IPS DF 4.7 (cell line): Measurements from ENCODE around the gene CELA2B.
"Not testable (repeated sequence)": the region's sequence is repeated elsewhere in the genome, so short reads cannot be mapped to it uniquely, and the experiment has no call there.

Experiments
- DNase-seq: peaks from one replicate; pipeline ENCODE4 v3.0.0-alpha.2; 2013; ENCODE audit warnings: low spot score; ENCODE audit errors: extremely low read depth

The CELA2B gene

GRCh38 chr1:15468145-15468544 is 7.8 kb upstream of the CELA2B start:
- no peak for DNase-seq

DNA sequence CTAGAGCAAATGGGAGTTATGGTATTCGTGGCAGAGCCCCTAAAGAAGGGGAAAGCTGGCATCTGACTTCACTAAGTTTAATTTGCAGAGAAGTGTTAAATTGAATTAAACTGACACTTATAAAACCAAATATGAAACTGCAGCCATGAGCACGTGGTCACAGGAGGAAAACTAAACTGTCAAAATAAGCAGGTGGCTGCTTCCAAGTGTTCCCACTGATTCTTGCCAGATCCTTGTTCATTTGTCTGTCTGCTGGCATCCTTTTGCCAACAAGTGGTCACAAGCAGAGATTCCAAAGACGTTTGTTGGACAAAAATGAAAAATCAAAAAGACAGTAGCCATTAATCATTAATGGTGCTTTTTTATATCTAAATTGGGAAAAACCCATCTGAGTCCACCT is 6.5 kb upstream of the CELA2B start:
- no peak for DNase-seq

- DNase-seq = not testable (repeated sequence)
Measured at GRCh38 chr1:15469821-15470448, 6.0 kb upstream of the CELA2B start.

DNA sequence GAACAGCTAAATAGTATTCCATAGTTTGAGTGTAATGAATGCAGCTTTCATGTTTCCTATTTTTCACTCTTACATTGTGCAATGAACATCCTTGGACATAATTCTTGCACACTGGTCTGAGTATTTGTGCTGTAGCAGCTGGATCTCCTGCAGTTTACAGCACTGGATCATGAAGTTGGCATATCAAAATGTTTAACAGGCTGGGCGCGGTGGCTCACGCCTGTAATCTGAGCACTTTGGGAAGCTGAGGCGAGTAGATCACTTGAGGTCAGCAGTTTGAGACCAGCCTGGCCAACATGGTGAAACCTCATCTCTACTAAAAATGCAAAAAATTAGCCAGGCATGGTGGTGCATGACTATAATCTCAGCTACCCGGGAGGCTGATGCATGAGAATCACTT is 4.8 kb upstream of the CELA2B start:
- DNase-seq = not testable (repeated sequence)

GRCh38 chr1:15471723-15472122 is 4.2 kb upstream of the CELA2B start:
- not testable (repeated sequence) for DNase-seq

GRCh38 chr1:15472587-15472986 is 3.3 kb upstream of the CELA2B start:
- DNase-seq = no peak

GRCh38 chr1:15476927-15477326 is 1.0 kb downstream of the CELA2B start:
- DNase-seq = no peak

DNA sequence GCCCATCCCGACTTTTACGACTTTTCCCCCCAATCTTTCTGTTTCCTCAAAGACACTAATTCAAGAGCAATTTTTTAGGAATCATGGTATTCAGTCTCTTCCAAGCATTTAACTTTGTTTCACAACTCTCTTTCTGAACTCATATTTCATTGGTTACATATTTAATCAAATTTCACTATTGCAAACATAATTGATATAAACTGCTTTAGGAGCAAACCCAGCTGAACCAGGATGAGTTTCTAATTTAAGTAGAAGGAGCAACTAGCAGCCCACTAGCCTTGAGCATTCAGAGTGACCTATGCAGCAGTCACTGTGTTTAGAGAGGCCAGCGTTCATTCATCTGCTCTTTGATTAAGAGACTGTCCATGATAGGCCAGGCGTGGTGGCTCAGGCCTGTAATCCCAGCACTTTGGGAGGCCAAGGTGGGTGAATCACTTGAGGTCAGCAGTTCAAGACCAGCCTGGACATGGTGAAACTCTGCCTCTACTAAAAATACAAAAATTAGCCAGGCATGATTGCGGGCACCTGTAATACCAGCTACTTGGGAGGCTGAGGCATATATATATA is 1.8 kb downstream of the CELA2B start:
- DNase-seq = no peak

- DNase-seq = no peak
Measured at GRCh38 chr1:15479654-15480347, 3.9 kb downstream of the CELA2B start.

DNA sequence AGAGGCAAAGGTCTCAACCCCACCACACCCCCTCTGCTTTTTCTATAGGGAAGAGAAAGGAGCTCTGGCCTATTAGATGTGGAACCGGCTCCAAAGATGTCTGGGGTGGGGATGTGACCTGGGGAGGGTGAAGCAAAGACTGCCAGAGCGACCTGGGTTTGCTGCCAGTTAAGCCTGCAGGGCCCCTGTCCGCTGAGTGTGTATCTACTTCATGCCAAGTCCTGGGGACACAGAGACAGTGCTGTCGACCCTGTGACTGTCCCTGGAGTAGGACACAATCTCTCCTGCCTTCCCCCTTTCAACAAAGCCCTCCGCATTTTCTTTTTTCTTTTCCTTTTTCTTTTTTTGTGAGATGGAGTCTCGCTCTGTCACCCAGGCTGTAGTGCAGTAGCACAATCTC is 6.6 kb downstream of the CELA2B start:
- not testable (repeated sequence) for DNase-seq

GRCh38 chr1:15482983-15483543 is 7.2 kb downstream of the CELA2B start:
- DNase-seq = not testable (repeated sequence)

GRCh38 chr1:15483971-15484370 is 8.1 kb downstream of the CELA2B start:
- DNase-seq = no peak

GRCh38 chr1:15484443-15484842 is 8.5 kb downstream of the CELA2B start:
- not testable (repeated sequence) for DNase-seq

GRCh38 chr1:15485636-15486035 is 9.7 kb downstream of the CELA2B start:
- no peak for DNase-seq

- not testable (repeated sequence) for DNase-seq
Measured at GRCh38 chr1:15486844-15487610, 11.1 kb downstream of the CELA2B start.

DNA sequence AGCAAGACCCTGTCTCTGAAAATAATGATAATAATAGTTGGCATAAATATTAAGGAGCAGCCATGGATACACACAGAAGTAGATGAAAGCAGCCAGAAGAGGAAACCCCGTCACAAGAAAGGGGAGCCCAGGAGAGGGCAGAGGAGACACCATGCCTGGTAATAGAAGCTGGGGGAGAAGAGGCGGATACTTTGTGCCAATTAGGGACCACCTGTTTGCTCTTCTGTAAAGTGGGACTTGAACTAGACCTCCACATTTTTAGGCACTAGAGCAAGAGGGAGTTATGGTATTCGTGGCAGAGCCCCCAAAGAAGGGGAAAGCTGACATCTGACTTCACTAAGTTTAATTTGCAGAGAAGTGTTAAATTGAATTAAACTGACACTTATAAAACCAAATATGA is 12.5 kb downstream of the CELA2B start:
- no peak for DNase-seq

DNA sequence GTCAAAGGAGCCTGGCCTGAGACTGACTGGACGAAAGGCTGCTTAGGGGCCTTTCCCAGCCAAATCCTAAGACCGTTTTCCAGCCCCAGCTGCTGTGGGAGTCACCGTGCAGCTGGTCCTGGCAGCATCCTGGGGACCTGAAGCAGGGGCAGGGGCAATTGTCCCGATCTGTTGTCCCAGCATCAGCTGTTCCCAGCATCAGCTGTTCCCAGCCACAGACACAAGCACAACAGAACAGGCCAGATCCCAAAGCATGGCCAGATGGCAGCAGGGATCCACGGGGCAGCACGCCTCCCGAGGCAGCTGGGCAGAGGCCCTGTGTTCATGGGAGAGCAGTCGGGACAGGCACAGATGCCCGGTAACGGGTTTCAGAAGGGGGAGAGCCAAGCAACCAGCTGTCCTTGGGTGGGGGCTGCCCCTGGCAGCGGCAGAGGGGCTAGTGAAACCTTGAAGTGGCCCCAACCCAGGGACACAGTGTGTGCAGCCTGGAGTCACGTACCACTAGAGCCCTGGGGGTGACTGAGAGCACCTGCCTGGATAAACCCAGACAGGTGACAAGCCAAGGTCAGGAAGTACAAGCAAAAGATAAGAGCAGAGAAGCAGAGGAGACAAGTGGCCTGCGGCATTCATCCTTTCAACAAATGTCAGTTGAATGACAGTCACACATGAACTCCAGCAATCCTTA is 13.3 kb downstream of the CELA2B start:
- DNase-seq = no peak

GRCh38 chr1:15491010-15491409 is 15.1 kb downstream of the CELA2B start:
- not testable (repeated sequence) for DNase-seq

GRCh38 chr1:15492596-15492995 is 16.7 kb downstream of the CELA2B start:
- no peak for DNase-seq

GRCh38 chr1:15493869-15494390 is 18.0 kb downstream of the CELA2B start:
- DNase-seq = no peak
